Coronary artery (tissue), 2 donors: ENCODE results near the gene CCDC186.

Source experiments
- DNase-seq: peaks from one replicate; pipeline ENCODE4 v3.0.0-alpha.2; 2017; ENCODE audit warnings: low spot score
- H3K27ac ChIP-seq, 2 donors: fragments of 200-600 bp; sonication (generic); one replicate each; pipeline ENCODE4 v1.5.1; 2016 to 2019
- H3K4me3 ChIP-seq: fragments of 200-600 bp; sonication (generic); 2 replicates; pipeline ENCODE4 v1.5.1; 2016; ENCODE audit warnings: mild to moderate bottlenecking, moderate library complexity
- TF ChIP-seq, protein P1 (sequence below): fragments of 200-600 bp; sonication (generic); IDR thresholded peaks from one replicate; pipeline ENCODE4 v1.5.1; 2019; ENCODE audit warnings: antibody characterized with exemption

The CCDC186 gene

DNA sequence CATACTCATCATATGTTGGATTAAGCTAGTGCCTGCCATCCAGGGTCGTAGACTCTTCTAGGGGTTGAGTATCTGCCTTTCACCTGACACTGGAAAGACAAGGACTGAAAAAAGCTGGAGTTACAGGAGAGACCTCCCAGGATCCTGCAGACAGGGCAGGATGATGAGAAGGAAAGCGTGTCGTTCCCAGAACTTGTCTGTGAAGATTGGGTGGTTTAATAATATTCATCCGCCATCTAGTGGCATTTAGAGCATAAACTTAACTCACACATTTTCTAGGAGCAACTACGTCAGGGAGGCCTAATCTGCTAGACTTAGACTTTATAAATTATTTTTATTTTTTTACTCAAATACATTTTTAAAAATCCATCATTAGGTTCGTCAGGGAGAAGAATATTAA is 70.7 kb downstream of the CCDC186 start:
- DNase-seq = no peak
- TF ChIP-seq, protein P1, sequence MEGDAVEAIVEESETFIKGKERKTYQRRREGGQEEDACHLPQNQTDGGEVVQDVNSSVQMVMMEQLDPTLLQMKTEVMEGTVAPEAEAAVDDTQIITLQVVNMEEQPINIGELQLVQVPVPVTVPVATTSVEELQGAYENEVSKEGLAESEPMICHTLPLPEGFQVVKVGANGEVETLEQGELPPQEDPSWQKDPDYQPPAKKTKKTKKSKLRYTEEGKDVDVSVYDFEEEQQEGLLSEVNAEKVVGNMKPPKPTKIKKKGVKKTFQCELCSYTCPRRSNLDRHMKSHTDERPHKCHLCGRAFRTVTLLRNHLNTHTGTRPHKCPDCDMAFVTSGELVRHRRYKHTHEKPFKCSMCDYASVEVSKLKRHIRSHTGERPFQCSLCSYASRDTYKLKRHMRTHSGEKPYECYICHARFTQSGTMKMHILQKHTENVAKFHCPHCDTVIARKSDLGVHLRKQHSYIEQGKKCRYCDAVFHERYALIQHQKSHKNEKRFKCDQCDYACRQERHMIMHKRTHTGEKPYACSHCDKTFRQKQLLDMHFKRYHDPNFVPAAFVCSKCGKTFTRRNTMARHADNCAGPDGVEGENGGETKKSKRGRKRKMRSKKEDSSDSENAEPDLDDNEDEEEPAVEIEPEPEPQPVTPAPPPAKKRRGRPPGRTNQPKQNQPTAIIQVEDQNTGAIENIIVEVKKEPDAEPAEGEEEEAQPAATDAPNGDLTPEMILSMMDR = peak; percentile 39
- no peak overlapping the region for H3K4me3 ChIP-seq
- no peak overlapping the region for H3K27ac ChIP-seq

DNA sequence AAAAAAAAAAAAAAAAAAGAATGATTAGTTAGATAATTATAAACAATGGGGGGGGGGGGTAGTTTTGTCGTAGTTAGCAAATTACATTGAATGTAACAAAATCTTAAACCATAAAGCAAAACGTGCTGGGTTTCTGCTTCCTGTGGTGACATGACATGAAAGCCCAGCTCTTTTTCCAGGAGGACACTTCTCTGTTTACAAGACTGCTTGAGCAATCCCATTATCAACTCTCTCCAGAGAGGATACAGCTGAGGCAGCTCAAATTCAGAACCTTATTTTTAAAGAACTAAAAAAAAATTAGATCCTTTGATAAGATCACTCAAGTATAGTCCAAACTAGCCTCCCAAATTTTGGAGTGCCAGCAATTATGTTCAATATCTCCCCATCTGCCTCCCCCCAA is 71.7 kb downstream of the CCDC186 start:
- DNase-seq = no peak
- TF ChIP-seq, protein P1 = no peak
- Histone ChIP-seq H3K4me3 (no peak overlapping the region), H3K27ac (no peak overlapping the region)

DNA sequence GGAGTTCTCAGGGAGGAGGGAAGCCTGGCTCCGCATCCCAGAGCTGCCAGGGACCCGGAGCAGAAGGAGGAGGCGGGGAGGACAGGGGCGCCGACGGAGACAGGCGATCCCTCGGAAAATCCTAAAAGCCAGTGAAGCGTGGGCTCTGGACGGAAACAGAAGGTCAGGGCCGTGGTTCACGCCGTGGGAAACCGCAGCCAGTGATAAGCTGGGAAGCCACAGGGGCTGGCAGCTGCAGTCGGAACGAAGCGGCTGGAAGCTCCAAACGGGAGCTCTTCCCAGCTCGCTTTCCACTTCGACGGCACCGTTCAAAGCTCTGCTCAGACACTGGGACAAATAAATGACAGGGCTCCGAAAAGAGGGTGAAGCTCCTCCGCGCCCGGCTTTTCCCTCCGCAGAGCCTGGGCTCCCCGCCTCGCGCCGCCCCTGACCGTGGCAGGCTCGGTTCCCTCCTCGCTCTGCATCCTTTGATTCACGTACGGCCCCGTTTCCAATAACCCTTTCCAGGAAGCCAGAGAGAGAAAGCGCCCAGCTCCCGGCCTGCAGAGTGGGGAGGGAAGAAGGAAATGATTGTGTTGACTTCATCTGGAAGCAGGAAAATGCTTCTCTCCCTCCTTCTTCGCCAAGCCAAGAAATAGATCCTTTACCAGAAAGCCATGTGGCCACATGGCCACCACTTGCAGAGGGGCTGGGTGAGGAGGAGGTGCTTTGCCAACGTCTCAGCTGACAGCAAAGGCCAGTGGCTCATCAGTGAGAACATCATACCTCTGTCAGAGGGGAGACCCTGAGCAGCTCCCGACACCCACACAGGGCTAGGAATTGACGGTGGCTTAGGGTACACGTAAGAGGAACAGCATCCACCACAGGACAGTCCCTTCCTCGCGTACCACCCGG is 72.9 kb downstream of the CCDC186 start:
- TF ChIP-seq, protein P1 = no peak
- Histone ChIP-seq H3K27ac (peak overlapping the region in 1 of 2 donors; percentile 37), H3K4me3 (peak overlapping the region; percentile 71)
- DNase-seq = no peak

DNA sequence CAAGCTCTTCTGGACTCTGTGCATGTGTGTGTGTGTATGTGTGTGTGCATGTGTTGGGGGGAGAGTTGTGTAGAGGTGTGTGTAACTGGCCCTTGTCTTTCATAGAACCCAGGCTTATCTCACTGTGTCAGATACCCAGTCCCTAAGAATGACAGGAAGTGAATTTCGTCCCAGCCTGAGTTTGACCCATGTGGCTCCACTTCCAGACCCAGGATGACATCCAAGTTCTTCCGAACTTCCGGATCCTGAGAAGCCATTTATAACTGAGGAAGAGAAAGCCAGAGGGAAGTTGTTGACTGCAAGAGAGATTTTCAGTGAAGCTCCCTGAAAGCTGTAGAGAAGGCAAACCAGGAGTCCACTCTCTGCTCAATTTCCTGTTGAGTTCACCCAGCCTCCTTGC is 77.1 kb downstream of the CCDC186 start:
- Histone ChIP-seq H3K4me3 (no peak overlapping the region), H3K27ac (no peak overlapping the region)
- DNase-seq = no peak
- TF ChIP-seq, protein P1 = no peak

DNA sequence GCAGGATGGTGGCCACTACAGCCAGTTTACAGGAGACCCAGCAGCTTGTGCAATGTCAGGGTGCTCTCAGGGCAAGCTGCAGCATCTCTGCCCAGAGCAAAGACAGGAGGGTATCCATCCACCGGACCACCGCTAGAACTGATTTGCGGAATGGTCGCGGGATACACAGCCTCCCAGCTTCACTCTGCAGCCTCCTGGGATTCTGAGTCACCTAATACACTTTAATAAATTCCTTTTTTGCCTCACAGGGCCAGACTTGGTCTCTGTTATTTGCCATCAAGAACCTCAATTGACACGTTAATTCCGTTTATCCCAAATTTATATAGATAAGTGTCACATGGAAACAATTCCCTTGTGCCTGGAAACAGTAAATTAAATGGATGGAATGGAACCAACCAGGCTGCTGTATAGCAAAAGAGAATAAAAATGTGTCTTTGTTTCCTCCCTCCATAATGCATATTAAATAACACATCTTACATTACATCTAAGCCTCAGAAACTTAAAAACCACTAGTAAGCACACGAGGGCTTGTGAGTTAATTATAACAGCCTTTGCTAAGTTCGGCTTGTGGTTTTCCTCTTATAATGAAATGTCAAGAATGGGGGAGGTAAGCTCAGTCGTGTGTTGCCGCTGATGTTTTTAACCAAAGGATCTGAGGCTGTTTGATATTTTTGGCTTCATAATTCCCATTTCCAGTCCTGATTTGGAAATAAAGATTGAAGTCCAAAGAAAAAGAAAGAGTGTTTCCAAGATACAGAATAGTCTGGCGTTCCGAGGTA is 78.3 kb downstream of the CCDC186 start:
- DNase-seq = no peak
- H3K27ac ChIP-seq = no peak overlapping the region

DNA sequence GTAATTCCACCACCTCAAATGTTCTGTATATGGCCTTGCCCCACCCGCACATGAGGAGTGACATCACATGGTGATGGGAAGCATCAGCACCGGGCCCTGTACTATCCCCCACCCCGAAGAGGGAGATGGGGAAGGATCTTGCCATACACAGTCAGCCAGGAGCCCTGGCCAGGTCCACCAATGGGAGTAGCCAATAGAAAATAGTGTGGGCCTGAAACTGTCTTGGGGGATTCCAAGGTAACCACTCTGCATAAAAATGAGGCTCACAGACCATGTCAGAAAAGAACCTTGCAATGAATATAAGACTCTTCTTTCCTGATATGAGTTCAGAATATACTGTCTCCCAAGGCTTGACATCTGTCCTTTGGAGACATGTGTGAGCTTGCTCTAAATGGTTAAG is 79.2 kb downstream of the CCDC186 start:
- DNase-seq = no peak
- H3K27ac ChIP-seq = no peak overlapping the region
- TF ChIP-seq, protein P1 = no peak
- no peak overlapping the region for H3K4me3 ChIP-seq

More for the DNA sequence above, 78.3 kb downstream of the CCDC186 start:
- H3K4me3 ChIP-seq = no peak overlapping the region
- TF ChIP-seq, protein P1 = no peak
